B cell (primary cell): ENCODE data around the gene CTNNA2. TPM values are rescaled to one million over a fixed set of nuclear protein-coding genes. Genes with fewer than 3 reads are reported as not detected.

Experiments used
- ATAC-seq: fragments of 200-7000 bp; cut with Tn5 transposase; one replicate; pipeline ENCODE4 v1.10.0; 2021; ENCODE audit warnings: low read depth, mild to moderate bottlenecking, moderate number of reproducible peaks, moderate library complexity
- CTCF ChIA-PET: fragments of 350-600 bp; sonication (Branson Sonifier 250); formaldehyde crosslinking; loops from one replicate; lab custom pipeline; 2021; ENCODE audit warnings: antibody characterized with exemption, inconsistent platforms; lab: Charles Lee
- POLR2A ChIA-PET: fragments of 350-600 bp; sonication (Branson Sonifier 250); formaldehyde crosslinking; loops from one replicate; lab custom pipeline; 2021; ENCODE audit warnings: antibody characterized with exemption; lab: Charles Lee
- DNase-seq: peaks from one replicate; pipeline ENCODE4 v3.0.0; 2013
- H2AFZ ChIP-seq: 2 replicates; pipeline ENCODE4 v1.6.1; 2012; ENCODE audit warnings: mild to moderate bottlenecking, low read depth, low read length; ENCODE audit not compliant: insufficient read depth, poor library complexity, severe bottlenecking
- H3K27ac ChIP-seq, 2 donors: 1 replicate in 1 of 2; 2 replicates in 1 of 2; pipeline ENCODE4 v1.5.1; 2012 to 2013; ENCODE audit warnings: low read length in 2 of 2, mild to moderate bottlenecking in 2 of 2, moderate library complexity in 1 of 2
- H3K27me3 ChIP-seq, 4 experiments: fragments of 200-600 bp in 1 of 4; sonication (generic) in 1 of 4; replicated peaks in 1 of 4; 1 replicate in 2 of 4; 2 replicates in 2 of 4; pipeline versions ENCODE4 v1.6.1 to v1.7.0; 2013 to 2016; ENCODE audit warnings: low read length in 3 of 4, mild to moderate bottlenecking in 2 of 4, mixed read lengths in 1 of 4, moderate library complexity in 1 of 4; ENCODE audit not compliant: insufficient read depth in 4 of 4, control insufficient read depth in 3 of 4; ENCODE audit errors: control extremely low read depth in 1 of 4
- H3K36me3 ChIP-seq, 2 experiments: replicated peaks in 1 of 2; 1 replicate in 1 of 2; 2 replicates in 1 of 2; pipeline versions ENCODE4 v1.6.1 to v1.7.1; 2013; ENCODE audit warnings: low read length in 1 of 2; ENCODE audit not compliant: insufficient read depth in 2 of 2, control insufficient read depth in 1 of 2; ENCODE audit errors: control extremely low read depth in 1 of 2, extremely low read depth in 1 of 2
- H3K4me1 ChIP-seq, 2 donors: fragments of 200-600 bp in 1 of 2; sonication (generic) in 1 of 2; 1 replicate in 1 of 2; 2 replicates in 1 of 2; pipeline versions ENCODE4 v1.5.1 to v1.6.1; 2013 to 2017; ENCODE audit warnings: low read length in 2 of 2; ENCODE audit not compliant: control insufficient read depth in 2 of 2, insufficient read depth in 2 of 2
- H3K4me2 ChIP-seq: replicated peaks from 2 replicates; pipeline ENCODE3; 2012; ENCODE audit warnings: mild to moderate bottlenecking, low read depth, low read length; ENCODE audit not compliant: poor library complexity, severe bottlenecking
- H3K4me3 ChIP-seq, 5 experiments: fragments of 200-600 bp in 1 of 5; sonication (generic) in 1 of 5; 1 replicate in 3 of 5; 2 replicates in 2 of 5; pipeline versions ENCODE4 v1.5.1 to v1.7.0; 2011 to 2016; ENCODE audit warnings: low read length in 4 of 5, mild to moderate bottlenecking in 4 of 5, low read depth in 2 of 5, control low read depth in 1 of 5, moderate library complexity in 1 of 5; ENCODE audit not compliant: insufficient read depth in 1 of 5; ENCODE audit errors: control extremely low read depth in 1 of 5, extremely low read depth in 1 of 5
- H3K79me2 ChIP-seq: fragments of 200-600 bp; sonication (generic); one replicate; pipeline ENCODE4 v1.6.0; 2016; ENCODE audit warnings: low read length; ENCODE audit not compliant: control insufficient read depth, insufficient read depth
- H3K9ac ChIP-seq: fragments of 200-600 bp; sonication (generic); 2 replicates; pipeline ENCODE4 v1.6.1; 2017; ENCODE audit warnings: mild to moderate bottlenecking, low read length, moderate library complexity
- H3K9me3 ChIP-seq, 3 donors: one replicate each; pipeline versions ENCODE4 v1.6.1 to v1.7.1; 2013; ENCODE audit warnings: low read length in 2 of 3; ENCODE audit not compliant: control insufficient read depth in 2 of 3, insufficient read depth in 1 of 3; ENCODE audit errors: control extremely low read depth in 1 of 3
- H4K20me1 ChIP-seq: 2 replicates; pipeline ENCODE4 v1.6.0; 2012; ENCODE audit warnings: mild to moderate bottlenecking, low read length; ENCODE audit not compliant: insufficient read depth, control insufficient read depth, poor library complexity, severe bottlenecking
- H3K27ac Mint-ChIP-seq: one replicate; pipeline ENCODE4 v1.8.0; 2021; ENCODE audit warnings: mixed read lengths
- H3K27me3 Mint-ChIP-seq: one replicate; pipeline ENCODE4 v1.8.0; 2021; ENCODE audit warnings: mixed read lengths
- H3K4me1 Mint-ChIP-seq: one replicate; pipeline ENCODE4 v1.8.0; 2021; ENCODE audit warnings: mixed read lengths
- H3K4me3 Mint-ChIP-seq: one replicate; pipeline ENCODE4 v1.8.0; 2021; ENCODE audit warnings: mixed read lengths
- H3K9me3 Mint-ChIP-seq: one replicate; pipeline ENCODE4 v1.8.0; 2022; ENCODE audit warnings: mixed read lengths; ENCODE audit not compliant: insufficient read depth
- EZH2 ChIP-seq: IDR thresholded peaks from 2 replicates; pipeline ENCODE4 v1.6.1; 2012; ENCODE audit warnings: borderline replicate concordance, low read depth, mild to moderate bottlenecking, moderate library complexity, low read length; ENCODE audit not compliant: insufficient read depth, poor library complexity, severe bottlenecking
- whole genome bisulfite sequencing: methylation state at CpG from one replicate; pipeline ENCODE4 v1.1.5; 2013; ENCODE audit warnings: missing lambda C conversion rate; ENCODE audit not compliant: insufficient coverage; 5-methylcytosine and 5-hydroxymethylcytosine counted together
- intact Hi-C: fragments of 100-400 bp; cut with micrococcal nuclease; formaldehyde crosslinking; loops from one replicate; pipeline ENCODE4 v1.10.0; 2022
- polyA plus RNA-seq: library from polyadenylated mRNA; depleted of rRNA; stranded (reverse); fragments of >200 nt; gene quantifications from 2 replicates; pipeline ENCODE4 v1.2.3, GENCODE V29; 2012
- total RNA-seq, 2 donors: library from RNA; stranded (reverse); fragments of 120-200 nt in 1 of 2; gene quantifications; 1 replicate in 1 of 2; 2 replicates in 1 of 2; pipeline versions ENCODE4 v1.2.3 to v1.2.4, GENCODE V29; 2013 to 2022
- TF ChIP-seq, protein P1 (sequence below): fragments of 200-600 bp; IDR thresholded peaks from one replicate; pipeline ENCODE4 v1.8.0; 2022; ENCODE audit warnings: antibody characterized with exemption, mild to moderate bottlenecking

The CTNNA2 gene
- total and polyA plus RNA-seq, 2 donors (not counting 1 experiment from before 2014, with no cell fraction given), result not detected

DNA sequence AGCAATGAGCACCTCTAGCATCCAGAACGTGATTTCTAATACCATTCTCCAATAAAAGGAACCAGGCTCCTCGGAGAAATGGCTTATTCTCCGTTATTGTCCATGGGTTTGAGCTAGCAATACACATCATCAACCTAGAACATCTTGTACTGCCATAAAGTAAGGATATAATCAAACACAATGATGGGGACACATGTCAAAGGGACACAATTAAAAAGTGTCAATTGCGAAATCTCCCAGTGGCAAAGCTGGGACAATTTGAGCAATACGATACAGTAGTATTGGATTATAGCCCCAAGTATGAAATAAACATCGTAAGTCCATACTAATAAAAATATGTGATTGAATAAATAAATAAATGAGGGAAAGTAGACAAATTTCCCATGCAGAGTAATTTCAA lies 108.4 kb downstream of the CTNNA2 start:
- ATAC-seq (no peak), DNase-seq (no peak)
- Histone ChIP-seq H3K79me2 (no peaks in the 10 kb centered on the region), H3K9me3 (no peaks in the 10 kb centered on the region), H3K9ac (no peak overlapping the region), H3K36me3 (no peaks in the 10 kb centered on the region), H3K4me1 (no peaks in the 10 kb centered on the region), H2AFZ (no peak overlapping the region), H4K20me1 (no peaks in the 10 kb centered on the region), H3K4me2 (no peak overlapping the region), H3K27me3 (no peaks in the 10 kb centered on the region), H3K4me3 (no peak overlapping the region), H3K27ac (no peak overlapping the region)
- Mint-ChIP-seq H3K4me1 (no peaks in the 10 kb centered on the region), H3K4me3 (no peak overlapping the region), H3K27ac (no peak overlapping the region), H3K27me3 (no peaks in the 10 kb centered on the region), H3K9me3 (no peaks in the 10 kb centered on the region)
- ChIA-PET POLR2A (no interaction called here), CTCF (no interaction called here)
- WGBS, result 79% methylated on average over 2 of the region's 6 CpGs
- intact Hi-C loops, result no loop called here
- TF ChIP-seq, protein P1, sequence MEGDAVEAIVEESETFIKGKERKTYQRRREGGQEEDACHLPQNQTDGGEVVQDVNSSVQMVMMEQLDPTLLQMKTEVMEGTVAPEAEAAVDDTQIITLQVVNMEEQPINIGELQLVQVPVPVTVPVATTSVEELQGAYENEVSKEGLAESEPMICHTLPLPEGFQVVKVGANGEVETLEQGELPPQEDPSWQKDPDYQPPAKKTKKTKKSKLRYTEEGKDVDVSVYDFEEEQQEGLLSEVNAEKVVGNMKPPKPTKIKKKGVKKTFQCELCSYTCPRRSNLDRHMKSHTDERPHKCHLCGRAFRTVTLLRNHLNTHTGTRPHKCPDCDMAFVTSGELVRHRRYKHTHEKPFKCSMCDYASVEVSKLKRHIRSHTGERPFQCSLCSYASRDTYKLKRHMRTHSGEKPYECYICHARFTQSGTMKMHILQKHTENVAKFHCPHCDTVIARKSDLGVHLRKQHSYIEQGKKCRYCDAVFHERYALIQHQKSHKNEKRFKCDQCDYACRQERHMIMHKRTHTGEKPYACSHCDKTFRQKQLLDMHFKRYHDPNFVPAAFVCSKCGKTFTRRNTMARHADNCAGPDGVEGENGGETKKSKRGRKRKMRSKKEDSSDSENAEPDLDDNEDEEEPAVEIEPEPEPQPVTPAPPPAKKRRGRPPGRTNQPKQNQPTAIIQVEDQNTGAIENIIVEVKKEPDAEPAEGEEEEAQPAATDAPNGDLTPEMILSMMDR, result no peak
- no peak for TF ChIP-seq EZH2

DNA sequence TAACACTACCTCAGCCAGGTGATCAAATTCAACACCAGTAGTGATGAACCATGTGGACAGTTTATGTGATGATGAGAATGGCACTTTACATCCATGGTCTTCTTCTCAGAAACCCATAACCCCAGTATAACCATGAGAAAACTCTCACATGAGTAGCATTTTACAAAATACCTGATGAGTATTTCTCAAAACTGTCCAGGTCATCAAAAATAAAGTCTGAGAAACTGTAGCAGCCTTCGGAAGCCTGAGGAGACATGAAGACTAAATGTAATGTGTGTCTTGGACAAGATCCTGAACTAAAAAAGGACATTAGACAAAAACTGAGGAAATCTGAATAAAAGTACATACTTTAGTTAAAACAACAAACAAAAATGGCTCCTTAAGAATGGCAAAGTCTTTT lies 108.9 kb downstream of the CTNNA2 start:
- H3K27me3 ChIP-seq, result no peaks in the 10 kb centered on the region
- H3K79me2 ChIP-seq, result no peaks in the 10 kb centered on the region
- CTCF ChIA-PET, result no interaction called here
- Mint-ChIP-seq H3K27ac (no peak overlapping the region), H3K9me3 (no peaks in the 10 kb centered on the region), H3K4me1 (no peaks in the 10 kb centered on the region), H3K27me3 (no peaks in the 10 kb centered on the region), H3K4me3 (no peak overlapping the region)
- intact Hi-C loops, result no loop called here
- no peak overlapping the region for H2AFZ ChIP-seq
- no peaks in the 10 kb centered on the region for H4K20me1 ChIP-seq
- no peak overlapping the region for H3K27ac ChIP-seq
- no peak overlapping the region for H3K4me3 ChIP-seq
- H3K9me3 ChIP-seq, result no peaks in the 10 kb centered on the region
- TF ChIP-seq EZH2, result no peak
- TF ChIP-seq, protein P1, result no peak
- no peaks in the 10 kb centered on the region for H3K4me1 ChIP-seq
- no peak for DNase-seq
- no peak overlapping the region for H3K9ac ChIP-seq
- no peak for ATAC-seq
- no peaks in the 10 kb centered on the region for H3K36me3 ChIP-seq
- no peak overlapping the region for H3K4me2 ChIP-seq
- POLR2A ChIA-PET, result no interaction called here
- no CpG with 5 or more reads among the region's 1 CpG for WGBS
